Endothelial cell of umbilical vein (primary cell): ENCODE data around the gene DAPL1. TPM values are rescaled to one million over a fixed set of nuclear protein-coding genes. Genes with fewer than 3 reads are reported as not detected.
"Not testable (repeated sequence)": the region's sequence is repeated elsewhere in the genome, so short reads cannot be mapped to it uniquely, and the experiment has no call there.

ENCODE experiments used
- BruUV-seq: library from RNA; stranded (reverse); fragments of 400-500 nt; replicated peaks from 2 replicates; lab custom pipeline; 2021; lab: Mats Ljungman, UMichigan
- CTCF ChIA-PET: fragments of 300-600, 350-600 bp; sonication (Branson Sonifier 250); formaldehyde crosslinking; loops from one replicate; lab custom pipeline; 2021; ENCODE audit warnings: antibody characterized with exemption, inconsistent platforms; lab: Charles Lee
- POLR2A ChIA-PET: fragments of 300-600, 350-600 bp; sonication (Branson Sonifier 250); formaldehyde crosslinking; loops from one replicate; lab custom pipeline; 2021; ENCODE audit warnings: antibody characterized with exemption, inconsistent platforms; lab: Charles Lee
- DNase-seq: peaks from one replicate; pipeline ENCODE4 v3.0.0-alpha.2; 2011; ENCODE audit warnings: low read depth, low spot score
- FAIRE-seq: peaks from 2 replicates; lab custom pipeline; 2011; peaks lifted over from hg19 to GRCh38; lab: Jason Lieb, UNC
- H2AFZ ChIP-seq: 2 replicates; pipeline ENCODE4 v1.6.0; 2012; ENCODE audit warnings: low read depth, low read length, control low read depth, inconsistent platforms
- H3K27ac ChIP-seq: 2 replicates; pipeline ENCODE4 v1.5.1; 2011; ENCODE audit warnings: low read depth, mild to moderate bottlenecking, control low read depth, low read length, moderate library complexity; ENCODE audit not compliant: insufficient read depth
- H3K27me3 ChIP-seq, 2 experiments: 2 replicates each; pipeline versions ENCODE4 v1.6.0 to v1.6.1; 2011; ENCODE audit warnings: low read length in 2 of 2, mixed read lengths in 1 of 2; ENCODE audit not compliant: control insufficient read depth in 2 of 2, insufficient read depth in 2 of 2
- H3K36me3 ChIP-seq, 2 experiments: 2 replicates in 1 of 2; 3 replicates in 1 of 2; pipeline ENCODE4 v1.5.1; 2011; ENCODE audit warnings: low read length in 2 of 2, mild to moderate bottlenecking in 1 of 2, moderate library complexity in 1 of 2; ENCODE audit not compliant: control insufficient read depth in 2 of 2, insufficient read depth in 2 of 2; ENCODE audit errors: extremely low read depth in 1 of 2
- H3K4me1 ChIP-seq: 3 replicates; pipeline ENCODE4 v1.5.1; 2011; ENCODE audit warnings: mild to moderate bottlenecking, low read length; ENCODE audit not compliant: control insufficient read depth, insufficient read depth; ENCODE audit errors: extremely low read depth
- H3K4me2 ChIP-seq: 2 replicates; pipeline ENCODE4 v1.6.1; 2011; ENCODE audit warnings: low read length, control low read depth, mixed read lengths; ENCODE audit not compliant: insufficient read depth
- H3K4me3 ChIP-seq, 3 experiments: fragments of 200-600 bp in 1 of 3; sonication (generic), shearing (Covaris generic) in 1 of 3; replicated peaks in 1 of 3; 2 replicates each; pipeline ENCODE4 v1.5.1; 2011 to 2016; ENCODE audit warnings: control low read depth in 3 of 3, low read length in 3 of 3, mild to moderate bottlenecking in 2 of 3, inconsistent platforms in 1 of 3, low read depth in 1 of 3, moderate library complexity in 1 of 3; ENCODE audit not compliant: insufficient read depth in 1 of 3
- H3K79me2 ChIP-seq: 2 replicates; pipeline ENCODE4 v1.6.0; 2012; ENCODE audit warnings: low read length, inconsistent platforms; ENCODE audit not compliant: control insufficient read depth, insufficient read depth
- H3K9ac ChIP-seq: replicated peaks from 2 replicates; pipeline ENCODE3; 2011; ENCODE audit warnings: low read length, control low read depth; ENCODE audit not compliant: insufficient read depth; ENCODE audit errors: extremely low read depth
- H3K9me1 ChIP-seq: replicated peaks from 3 replicates; pipeline ENCODE4 v1.6.0; 2011; ENCODE audit warnings: mild to moderate bottlenecking, low read length; ENCODE audit not compliant: control insufficient read depth, insufficient read depth; ENCODE audit errors: extremely low read depth
- H3K9me3 ChIP-seq: replicated peaks from 2 replicates; pipeline ENCODE4 v1.5.1; 2012; ENCODE audit warnings: low read length, inconsistent platforms; ENCODE audit not compliant: control insufficient read depth, insufficient read depth
- H4K20me1 ChIP-seq: replicated peaks from 2 replicates; pipeline ENCODE3; 2011; ENCODE audit warnings: mild to moderate bottlenecking, low read length; ENCODE audit not compliant: control insufficient read depth, insufficient read depth; ENCODE audit errors: extremely low read depth
- FOS ChIP-seq: IDR thresholded peaks from 2 replicates; pipeline ENCODE4 v1.6.1; 2011; ENCODE audit warnings: mild to moderate bottlenecking, low read length, moderate library complexity, borderline replicate concordance; ENCODE audit not compliant: insufficient read depth
- JUN ChIP-seq: IDR thresholded peaks from 2 replicates; pipeline ENCODE4 v1.6.1; 2011; ENCODE audit warnings: borderline replicate concordance, low read depth; ENCODE audit not compliant: insufficient read length, insufficient read depth
- MYC ChIP-seq: IDR thresholded peaks from one replicate; pipeline ENCODE4 v1.6.1; 2011; ENCODE audit warnings: mild to moderate bottlenecking, low read depth, low read length
- dilution Hi-C: fragments of 300-500 bp; cut with MboI; formaldehyde crosslinking; loops from one replicate; pipeline ENCODE4 v1.15.0; 2019; ENCODE audit warnings: low sequenced_read_pairs; ENCODE audit not compliant: extremely low pct_ligation_motif_present
- intact Hi-C: fragments of 100-400 bp; cut with micrococcal nuclease; formaldehyde crosslinking; loops from one replicate; pipeline ENCODE4 v1.10.0; 2022
- polyA plus RNA-seq, 4 experiments: library from polyadenylated mRNA; depleted of rRNA in 3 of 4; stranded (reverse) in 3 of 4; unstranded in 1 of 4; fragments of >200 nt; gene quantifications; 2 replicates each; pipeline versions ENCODE4 v1.2.1 to v1.2.3, GENCODE V29; 2011 to 2012; ENCODE audit warnings: missing spikeins in 1 of 4
- total RNA-seq: library from RNA; stranded (reverse); gene quantifications from 2 replicates; pipeline ENCODE4 v1.2.3, GENCODE V29; 2021
- TF ChIP-seq, protein P1 (sequence below), 2 donors: IDR thresholded peaks; 1 replicate in 1 of 2; 2 replicates in 1 of 2; pipeline ENCODE4 v1.5.1; 2011; ENCODE audit warnings: low read length in 2 of 2, mild to moderate bottlenecking in 2 of 2, moderate library complexity in 2 of 2, control low read depth in 1 of 2, inconsistent platforms in 1 of 2, low read depth in 1 of 2; ENCODE audit not compliant: insufficient read depth in 1 of 2; ENCODE audit errors: extremely low read depth in 1 of 2

DAPL1 gene
- total and polyA plus RNA-seq, 2 donors (not counting 3 experiments of a cell fraction or from before 2014, with no cell fraction given) = not detected

DNA sequence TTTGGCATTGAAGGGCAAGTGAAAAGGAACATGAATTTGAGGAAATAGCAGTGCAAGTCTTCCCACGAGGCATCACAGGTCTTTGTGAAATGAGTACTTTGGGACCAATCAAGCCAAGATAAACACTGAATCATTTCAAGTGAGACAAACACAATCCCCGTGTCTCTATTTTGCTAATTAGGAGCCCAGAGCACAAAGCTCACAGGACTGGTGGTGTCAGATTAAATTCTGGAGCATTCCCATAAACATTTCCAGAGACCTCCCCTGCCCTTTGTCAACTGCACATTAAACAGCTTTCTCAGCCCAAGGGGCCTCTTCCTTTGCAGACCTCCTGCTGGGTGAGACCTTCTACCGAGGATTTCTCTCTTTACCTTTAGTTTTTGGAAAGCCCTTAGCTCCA is 50.7 kb downstream of the DAPL1 start:
- Histone ChIP-seq H2AFZ (no peak overlapping the region), H3K9ac (no peak overlapping the region), H3K27me3 (peaks cover 0 to 11% of the 10 kb centered on the region in 2 experiments), H3K9me1 (no peaks in the 10 kb centered on the region), H3K36me3 (no peaks in the 10 kb centered on the region), H3K79me2 (no peaks in the 10 kb centered on the region), H3K4me3 (no peak overlapping the region), H3K4me1 (peaks cover 8% of the 10 kb centered on the region), H3K9me3 (no peaks in the 10 kb centered on the region), H3K4me2 (peak overlapping the region; percentile 8), H3K27ac (no peak overlapping the region), H4K20me1 (no peaks in the 10 kb centered on the region)
- POLR2A ChIA-PET = no interaction called here
- BruUV-seq = no TSS peak
- dilution Hi-C loops = no loop called here
- TF ChIP-seq FOS = no peak
- TF ChIP-seq, protein P1, sequence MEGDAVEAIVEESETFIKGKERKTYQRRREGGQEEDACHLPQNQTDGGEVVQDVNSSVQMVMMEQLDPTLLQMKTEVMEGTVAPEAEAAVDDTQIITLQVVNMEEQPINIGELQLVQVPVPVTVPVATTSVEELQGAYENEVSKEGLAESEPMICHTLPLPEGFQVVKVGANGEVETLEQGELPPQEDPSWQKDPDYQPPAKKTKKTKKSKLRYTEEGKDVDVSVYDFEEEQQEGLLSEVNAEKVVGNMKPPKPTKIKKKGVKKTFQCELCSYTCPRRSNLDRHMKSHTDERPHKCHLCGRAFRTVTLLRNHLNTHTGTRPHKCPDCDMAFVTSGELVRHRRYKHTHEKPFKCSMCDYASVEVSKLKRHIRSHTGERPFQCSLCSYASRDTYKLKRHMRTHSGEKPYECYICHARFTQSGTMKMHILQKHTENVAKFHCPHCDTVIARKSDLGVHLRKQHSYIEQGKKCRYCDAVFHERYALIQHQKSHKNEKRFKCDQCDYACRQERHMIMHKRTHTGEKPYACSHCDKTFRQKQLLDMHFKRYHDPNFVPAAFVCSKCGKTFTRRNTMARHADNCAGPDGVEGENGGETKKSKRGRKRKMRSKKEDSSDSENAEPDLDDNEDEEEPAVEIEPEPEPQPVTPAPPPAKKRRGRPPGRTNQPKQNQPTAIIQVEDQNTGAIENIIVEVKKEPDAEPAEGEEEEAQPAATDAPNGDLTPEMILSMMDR (IDR thresholded peaks at IDR 0.05; ENCODE audit: extremely low read depth in 1 of 2, insufficient read depth in 1 of 2, low read depth in 1 of 2, low read length in 2 of 2) = no peak
- TF ChIP-seq JUN = peak; percentile 8
- TF ChIP-seq MYC = no peak
- DNase-seq (peak; percentile 90), FAIRE-seq (peak; percentile 91)
- intact Hi-C loops = no loop called here
- CTCF ChIA-PET = interaction anchor here (0.7 to 0.8 kb wide), 2 partner anchors 92 to 821 kb away, joined by 3 read pairs; no protein-coding TSS in a partner anchor

DNA sequence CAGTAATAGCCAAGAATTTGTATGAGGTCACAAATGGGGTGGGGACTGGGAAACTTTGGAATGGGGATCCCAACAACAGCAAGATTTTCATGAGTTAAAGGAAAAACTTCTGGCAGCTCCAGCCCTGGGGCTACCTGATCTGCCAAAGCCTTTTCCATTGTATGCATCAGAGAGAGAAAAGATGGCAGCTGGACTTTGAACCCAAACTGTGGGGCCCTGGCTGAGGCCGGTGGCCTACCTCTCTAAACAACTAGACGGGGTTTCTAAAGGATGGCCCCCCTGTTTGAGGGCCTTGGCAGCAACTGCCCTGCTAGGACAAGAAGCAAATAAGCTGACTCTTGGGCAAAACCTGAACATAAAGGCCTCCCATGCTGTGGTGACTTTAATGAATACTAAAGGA is 52.4 kb downstream of the DAPL1 start:
- H3K27ac ChIP-seq, BruUV-seq, dilution Hi-C loops, DNase-seq, POLR2A ChIA-PET, FAIRE-seq, H4K20me1 ChIP-seq, H3K4me3 ChIP-seq, intact Hi-C loops, H3K9me1 ChIP-seq, H3K36me3 ChIP-seq, H3K4me1 ChIP-seq, H2AFZ ChIP-seq, H3K79me2 ChIP-seq, CTCF ChIA-PET, H3K9ac ChIP-seq, H3K9me3 ChIP-seq, H3K4me2 ChIP-seq: not testable (repeated sequence)
- H3K27me3 ChIP-seq = peaks cover 0 to 11% of the 10 kb centered on the region in 2 experiments

DNA sequence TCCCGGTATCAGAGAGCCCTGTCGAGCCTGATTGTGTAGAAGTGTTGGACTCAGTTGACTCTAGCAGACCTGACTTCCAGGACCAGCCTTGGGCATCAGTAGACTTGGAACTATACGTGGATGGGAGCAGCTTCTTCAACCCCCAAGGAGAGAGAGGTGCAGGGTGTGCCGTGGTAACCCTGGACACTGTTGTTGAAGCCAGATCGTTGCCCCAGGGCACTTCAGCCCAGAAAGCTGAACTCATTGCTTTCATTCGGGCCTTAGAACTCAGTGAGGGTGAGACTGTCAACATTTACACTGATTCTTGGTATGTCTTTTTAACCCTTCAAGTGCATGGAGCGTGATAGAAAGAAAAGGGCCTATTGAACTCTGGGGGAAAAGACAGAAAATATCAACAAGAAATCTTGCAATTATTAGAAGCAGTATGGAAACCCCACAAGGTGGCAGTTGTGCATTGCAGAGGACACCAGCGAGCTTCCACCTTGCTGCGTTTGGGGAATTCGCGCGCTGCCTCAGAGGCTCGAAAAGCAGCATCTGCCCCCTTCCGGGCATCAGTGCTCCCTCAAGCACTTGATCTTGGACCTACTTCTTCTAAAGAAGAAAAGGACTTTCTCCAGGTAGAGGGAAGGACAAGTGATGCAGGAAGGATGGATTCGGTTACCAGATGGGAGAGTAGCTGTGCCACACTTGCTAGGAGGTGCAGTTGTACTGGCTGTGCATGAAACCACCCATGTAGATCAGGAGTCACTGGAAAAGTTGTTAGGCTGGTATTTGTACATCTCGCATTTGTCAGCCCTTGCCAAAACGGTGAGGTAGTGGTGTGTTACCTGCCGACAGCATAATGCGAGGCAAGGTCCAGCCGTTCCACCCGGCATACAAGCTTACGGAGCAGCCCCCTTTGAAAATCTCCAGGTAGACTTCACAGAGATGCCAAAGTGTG is 53.2 kb downstream of the DAPL1 start:
- H3K36me3 ChIP-seq, H3K9me1 ChIP-seq, H2AFZ ChIP-seq, H3K27me3 ChIP-seq, H3K4me1 ChIP-seq, DNase-seq, H4K20me1 ChIP-seq, POLR2A ChIA-PET, H3K9ac ChIP-seq, intact Hi-C loops, H3K9me3 ChIP-seq, FAIRE-seq, dilution Hi-C loops, H3K4me3 ChIP-seq, CTCF ChIA-PET, H3K27ac ChIP-seq, H3K79me2 ChIP-seq, H3K4me2 ChIP-seq, BruUV-seq: not testable (repeated sequence)
